ENCODE results near the gene C12orf76.

- TF ChIP-seq ZFX (IDR thresholded peaks at IDR 0.05) (no peak), CTCF (conservative IDR thresholded peaks at IDR 0.05) (no peak)
Measured at GRCh38 chr12:110035534-110036104, 12.7 kb downstream of the C12orf76 start.
